Measurements from ENCODE around the gene OR4C45. TPM values are rescaled to one million over a fixed set of nuclear protein-coding genes. Genes with fewer than 3 reads are reported as not detected.
"Not testable (repeated sequence)": the region's sequence is repeated elsewhere in the genome, so short reads cannot be mapped to it uniquely, and the experiment has no call there.

Gene OR4C45
- total RNA-seq (not detected in 2 replicates), polyA plus RNA-seq (not detected in 2 replicates), polyA minus RNA-seq (ENCODE audit: low replicate concordance) (not detected in 2 replicates)
- not detected in 2 replicates for polyA plus RNA-seq (2012)

GRCh38 chr11:50032574-50032973 is at the start of gene OR4C45:
TSS of gene OR4C45 (plus strand) at chr11:50032874.
- no peak for TF ChIP-seq CTCF (conservative IDR thresholded peaks at IDR 0.05 in 1 of 2, IDR thresholded peaks at IDR 0.05 in 1 of 2; ENCODE audit: low read depth in 1 of 2, low read length in 2 of 2)
- no peak for TF ChIP-seq EZH2 (IDR thresholded peaks at IDR 0.05; ENCODE audit: low read length, missing control alignments)
- H3K9ac ChIP-seq (ENCODE audit: insufficient read depth, low read length), result no peak within 1 kb of the TSS

GRCh38 chr11:49995565-49995964 is 37.1 kb upstream of the OR4C45 start:
- no peaks in the 10 kb centered on the region for H3K79me2 ChIP-seq (ENCODE audit: control insufficient read depth, insufficient read depth, low read length)
- no peak overlapping the region for H3K4me2 ChIP-seq (ENCODE audit: extremely low read depth, insufficient read depth, low read length)
- no peak overlapping the region for H2AFZ ChIP-seq (ENCODE audit: low read length)
- no peaks in the 10 kb centered on the region for H4K20me1 ChIP-seq (ENCODE audit: control insufficient read depth, extremely low read depth, insufficient read depth, low read length)
- H3K4me1 ChIP-seq (ENCODE audit: control insufficient read depth, extremely low read depth, insufficient read depth, low read length), result no peaks in the 10 kb centered on the region
- H3K27ac ChIP-seq (ENCODE audit: insufficient read depth, low read length), result no peak overlapping the region
- H3K9me3 ChIP-seq (ENCODE audit: control insufficient read depth, insufficient read depth, low read depth, low read length), result no peaks in the 10 kb centered on the region
- no peaks in the 10 kb centered on the region for H3K27me3 ChIP-seq (ENCODE audit: control insufficient read depth, insufficient read depth, low read length)
- H3K4me3 ChIP-seq (replicated peaks in 1 of 4; ENCODE audit: control extremely low read depth in 1 of 4, insufficient read depth in 1 of 4, low read depth in 3 of 4, low read length in 4 of 4), result no peak overlapping the region
- H3K9ac ChIP-seq (ENCODE audit: insufficient read depth, low read length), result no peak overlapping the region
- TF ChIP-seq EZH2 (IDR thresholded peaks at IDR 0.05; ENCODE audit: low read length, missing control alignments), result no peak
- peak; percentile 23 to 28 for TF ChIP-seq CTCF (conservative IDR thresholded peaks at IDR 0.05 in 1 of 2, IDR thresholded peaks at IDR 0.05 in 1 of 2; ENCODE audit: low read depth in 1 of 2, low read length in 2 of 2)
- DNase-seq (ENCODE audit: low read depth in 2 of 2), result peak; percentile 7 to 28
- no peaks in the 10 kb centered on the region for H3K36me3 ChIP-seq (ENCODE audit: control insufficient read depth, insufficient read depth, low read length)

More at GRCh38 chr11:50032574-50032973, at the start of gene OR4C45:
- H4K20me1 ChIP-seq (ENCODE audit: control insufficient read depth, extremely low read depth, insufficient read depth, low read length), result no peaks in the 10 kb centered on the region
- no peaks in the 10 kb centered on the region for H3K27me3 ChIP-seq (ENCODE audit: control insufficient read depth, insufficient read depth, low read length)
- no peak within 1 kb of the TSS for H3K27ac ChIP-seq (ENCODE audit: insufficient read depth, low read length)
- no peak within 1 kb of the TSS for H2AFZ ChIP-seq (ENCODE audit: low read length)
- no peaks in the 10 kb centered on the region for H3K79me2 ChIP-seq (ENCODE audit: control insufficient read depth, insufficient read depth, low read length)
- no peaks in the 10 kb centered on the region for H3K4me1 ChIP-seq (ENCODE audit: control insufficient read depth, extremely low read depth, insufficient read depth, low read length)
- H3K36me3 ChIP-seq (ENCODE audit: control insufficient read depth, insufficient read depth, low read length), result no peaks in the 10 kb centered on the region
- DNase-seq (ENCODE audit: low read depth in 2 of 2), result no peak
- H3K4me2 ChIP-seq (ENCODE audit: extremely low read depth, insufficient read depth, low read length), result no peak within 1 kb of the TSS
- no peaks in the 10 kb centered on the region for H3K9me3 ChIP-seq (ENCODE audit: control insufficient read depth, insufficient read depth, low read depth, low read length)
- no peak within 1 kb of the TSS for H3K4me3 ChIP-seq (replicated peaks in 1 of 4; ENCODE audit: control extremely low read depth in 1 of 4, insufficient read depth in 1 of 4, low read depth in 3 of 4, low read length in 4 of 4)

- H2AFZ ChIP-seq (ENCODE audit: low read length), result no peak overlapping the region
- H3K4me2 ChIP-seq (ENCODE audit: extremely low read depth, insufficient read depth, low read length), result no peak overlapping the region
Measured at GRCh38 chr11:50030193-50030592, 2.5 kb upstream of the OR4C45 start.

GRCh38 chr11:50036239-50036638 is 3.6 kb downstream of the OR4C45 start:
- not testable (repeated sequence) for DNase-seq (ENCODE audit: low read depth in 2 of 2); H4K20me1 ChIP-seq (ENCODE audit: control insufficient read depth, extremely low read depth, insufficient read depth, low read length); H3K4me2 ChIP-seq (ENCODE audit: extremely low read depth, insufficient read depth, low read length); H3K9ac ChIP-seq (ENCODE audit: insufficient read depth, low read length); H3K4me3 ChIP-seq (replicated peaks in 1 of 4; ENCODE audit: control extremely low read depth in 1 of 4, insufficient read depth in 1 of 4, low read depth in 3 of 4, low read length in 4 of 4); H3K4me1 ChIP-seq (ENCODE audit: control insufficient read depth, extremely low read depth, insufficient read depth, low read length); H3K9me3 ChIP-seq (ENCODE audit: control insufficient read depth, insufficient read depth, low read depth, low read length); H3K27me3 ChIP-seq (ENCODE audit: control insufficient read depth, insufficient read depth, low read length); H3K36me3 ChIP-seq (ENCODE audit: control insufficient read depth, insufficient read depth, low read length); H3K79me2 ChIP-seq (ENCODE audit: control insufficient read depth, insufficient read depth, low read length); H2AFZ ChIP-seq (ENCODE audit: low read length); H3K27ac ChIP-seq (ENCODE audit: insufficient read depth, low read length)

More at GRCh38 chr11:50030193-50030592, 2.5 kb upstream of the OR4C45 start:
- no peaks in the 10 kb centered on the region for H3K4me1 ChIP-seq (ENCODE audit: control insufficient read depth, extremely low read depth, insufficient read depth, low read length)
- TF ChIP-seq CTCF (conservative IDR thresholded peaks at IDR 0.05 in 1 of 2, IDR thresholded peaks at IDR 0.05 in 1 of 2; ENCODE audit: low read depth in 1 of 2, low read length in 2 of 2), result no peak
- no peak for TF ChIP-seq EZH2 (IDR thresholded peaks at IDR 0.05; ENCODE audit: low read length, missing control alignments)
- H3K27me3 ChIP-seq (ENCODE audit: control insufficient read depth, insufficient read depth, low read length), result no peaks in the 10 kb centered on the region
- H3K9me3 ChIP-seq (ENCODE audit: control insufficient read depth, insufficient read depth, low read depth, low read length), result no peaks in the 10 kb centered on the region
- no peaks in the 10 kb centered on the region for H3K79me2 ChIP-seq (ENCODE audit: control insufficient read depth, insufficient read depth, low read length)
- H3K9ac ChIP-seq (ENCODE audit: insufficient read depth, low read length), result no peak overlapping the region
- H4K20me1 ChIP-seq (ENCODE audit: control insufficient read depth, extremely low read depth, insufficient read depth, low read length), result no peaks in the 10 kb centered on the region
- DNase-seq (ENCODE audit: low read depth in 2 of 2), result no peak
- no peak overlapping the region for H3K27ac ChIP-seq (ENCODE audit: insufficient read depth, low read length)
- no peaks in the 10 kb centered on the region for H3K36me3 ChIP-seq (ENCODE audit: control insufficient read depth, insufficient read depth, low read length)
- H3K4me3 ChIP-seq (replicated peaks in 1 of 4; ENCODE audit: control extremely low read depth in 1 of 4, insufficient read depth in 1 of 4, low read depth in 3 of 4, low read length in 4 of 4), result no peak overlapping the region
